Activated naive CD4-positive, alpha-beta T cell treated with anti-CD3 and anti-CD28 coated beads, Interleukin-2, amount 50 U/mL, for 72 hours (primary cell): ENCODE results near the gene ETFB. TPM values are rescaled to one million over a fixed set of nuclear protein-coding genes. Genes with fewer than 3 reads are reported as not detected.
"Not testable (repeated sequence)": the region's sequence is repeated elsewhere in the genome, so short reads cannot be mapped to it uniquely, and the experiment has no call there.

ENCODE experiments used
- ATAC-seq, 2 donors: fragments of 150-1000 bp; cut with Tn5 transposase; 2 replicates each; pipeline ENCODE4 v1.10.0; 2021; ENCODE audit warnings: mild to moderate bottlenecking in 2 of 2, moderate library complexity in 2 of 2
- DNase-seq, 2 donors: peaks; one replicate each; pipeline ENCODE4 v3.0.0; 2021 to 2022; ENCODE audit warnings: low spot score in 2 of 2
- H3K27ac Mint-ChIP-seq, 2 donors: one replicate each; pipeline ENCODE4 v1.8.0; 2022; ENCODE audit warnings: mild to moderate bottlenecking in 2 of 2, mixed read lengths in 2 of 2
- H3K36me3 Mint-ChIP-seq, 2 donors: one replicate each; pipeline ENCODE4 v1.8.0; 2022; ENCODE audit warnings: mixed read lengths in 2 of 2
- H3K9me3 Mint-ChIP-seq, 2 donors: one replicate each; pipeline ENCODE4 v1.8.0; 2022; ENCODE audit warnings: mixed read lengths in 2 of 2
- total RNA-seq, 2 donors: library from RNA; stranded (reverse); gene quantifications; one replicate each; pipeline ENCODE4 v1.2.3, GENCODE V29; 2022

Gene ETFB
- 100 to 1,000 TPM; 147 to 153 TPM for total RNA-seq

GRCh38 chr19:51365965-51366388 lies at the start of gene ETFB:
TSS of gene ETFB (minus strand) at chr19:51366388. CDS start at chr19:51366326, 62 bp downstream.
- peak within 1 kb of the TSS; percentile 99 for H3K27ac Mint-ChIP-seq
- peaks cover 28 to 39% of the 10 kb centered on the region in 2 donors for H3K36me3 Mint-ChIP-seq
- ATAC-seq (no peak), DNase-seq (no peak)
- no peaks in the 10 kb centered on the region for H3K9me3 Mint-ChIP-seq

GRCh38 chr19:51415187-51415586 lies 49.0 kb upstream of the ETFB start:
- ATAC-seq (no peak), DNase-seq (no peak)
- Mint-ChIP-seq H3K27ac (no peak overlapping the region), H3K36me3 (no peaks in the 10 kb centered on the region), H3K9me3 (no peaks in the 10 kb centered on the region)

GRCh38 chr19:51410950-51411748 lies 45.0 kb upstream of the ETFB start:
- ATAC-seq (no peak), DNase-seq (no peak)
- no peak overlapping the region for H3K27ac Mint-ChIP-seq
- H3K9me3 Mint-ChIP-seq = no peaks in the 10 kb centered on the region
- H3K36me3 Mint-ChIP-seq = no peaks in the 10 kb centered on the region

GRCh38 chr19:51407511-51408131 lies 41.4 kb upstream of the ETFB start:
- Mint-ChIP-seq H3K9me3 (peaks cover 4 to 10% of the 10 kb centered on the region in 2 donors), H3K36me3 (peaks cover 13% of the 10 kb centered on the region in 2 donors), H3K27ac (no peak overlapping the region)
- DNase-seq = no peak
- ATAC-seq = peak; percentile 47 to 69

GRCh38 chr19:51402117-51402516 lies 35.9 kb upstream of the ETFB start:
- Mint-ChIP-seq H3K36me3 (peaks cover 23 to 34% of the 10 kb centered on the region in 2 donors), H3K9me3 (peaks cover 14 to 18% of the 10 kb centered on the region in 2 donors), H3K27ac (no peak overlapping the region)
- DNase-seq (no peak), ATAC-seq (no peak)

GRCh38 chr19:51399936-51400335 lies 33.7 kb upstream of the ETFB start:
- not testable (repeated sequence) for DNase-seq, H3K27ac Mint-ChIP-seq, ATAC-seq
- Mint-ChIP-seq H3K36me3 (peaks cover 28 to 37% of the 10 kb centered on the region in 2 donors), H3K9me3 (peaks cover 14 to 18% of the 10 kb centered on the region in 2 donors)

- no peak for ATAC-seq
- Mint-ChIP-seq H3K36me3 (peaks cover 32 to 44% of the 10 kb centered on the region in 2 donors), H3K9me3 (peaks cover 14 to 18% of the 10 kb centered on the region in 2 donors), H3K27ac (no peak overlapping the region)
- no peak for DNase-seq
These were observed 33.0 kb upstream of the ETFB start for GRCh38 chr19:51399231-51399630.

GRCh38 chr19:51398096-51398704 lies 32.0 kb upstream of the ETFB start:
- H3K36me3 Mint-ChIP-seq = peaks cover 24 to 37% of the 10 kb centered on the region in 2 donors
- H3K27ac Mint-ChIP-seq = no peak overlapping the region
- H3K9me3 Mint-ChIP-seq = peaks cover 10 to 12% of the 10 kb centered on the region in 2 donors
- DNase-seq (no peak), ATAC-seq (no peak)

- ATAC-seq, DNase-seq, H3K27ac Mint-ChIP-seq, H3K9me3 Mint-ChIP-seq: not testable (repeated sequence)
- H3K36me3 Mint-ChIP-seq = peaks cover 19 to 29% of the 10 kb centered on the region in 2 donors
These were observed 31.3 kb upstream of the ETFB start for GRCh38 chr19:51397453-51397852.

DNA sequence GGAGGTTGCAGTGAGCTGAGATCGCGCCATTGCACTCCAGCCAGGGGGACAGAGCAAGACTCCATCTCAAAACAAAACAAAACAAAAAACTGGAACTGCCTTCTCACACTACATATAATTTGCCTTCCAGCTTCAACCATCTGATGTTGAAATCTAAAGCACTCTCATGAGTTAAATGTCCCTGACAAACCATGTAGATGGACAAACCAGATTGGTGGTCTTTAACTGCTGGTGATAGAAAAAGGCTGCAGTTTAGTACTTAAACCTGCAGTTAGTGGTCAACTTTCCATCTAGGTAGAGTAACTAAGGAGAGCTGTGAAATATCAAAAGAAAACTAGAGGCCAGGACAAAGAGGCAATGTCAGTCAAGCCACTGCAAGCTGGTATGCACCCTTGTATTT lies 30.0 kb upstream of the ETFB start:
- ATAC-seq (no peak), DNase-seq (no peak)
- Mint-ChIP-seq H3K27ac (peak overlapping the region in 1 of 2 donors; percentile 100), H3K36me3 (peaks cover 9 to 19% of the 10 kb centered on the region in 2 donors), H3K9me3 (no peaks in the 10 kb centered on the region)

GRCh38 chr19:51394050-51394836 lies 28.1 kb upstream of the ETFB start:
- H3K36me3 Mint-ChIP-seq = peaks cover 9 to 10% of the 10 kb centered on the region in 2 donors
- DNase-seq (peak; percentile 96 to 98), ATAC-seq (peak; percentile 85 to 91)
- no peaks in the 10 kb centered on the region for H3K9me3 Mint-ChIP-seq
- H3K27ac Mint-ChIP-seq = peak overlapping the region; percentile 98 to 100

GRCh38 chr19:51392701-51393100 lies 26.5 kb upstream of the ETFB start:
- DNase-seq (no peak), ATAC-seq (no peak)
- Mint-ChIP-seq H3K36me3 (peaks cover 9 to 10% of the 10 kb centered on the region in 2 donors), H3K9me3 (no peaks in the 10 kb centered on the region), H3K27ac (peak overlapping the region in 1 of 2 donors; percentile 58)

GRCh38 chr19:51391073-51391611 lies 25.0 kb upstream of the ETFB start:
- Mint-ChIP-seq H3K36me3 (peaks cover 9 to 10% of the 10 kb centered on the region in 2 donors), H3K27ac (peak overlapping the region; percentile 69 to 70), H3K9me3 (no peaks in the 10 kb centered on the region)
- DNase-seq = no peak
- ATAC-seq = no peak

DNA sequence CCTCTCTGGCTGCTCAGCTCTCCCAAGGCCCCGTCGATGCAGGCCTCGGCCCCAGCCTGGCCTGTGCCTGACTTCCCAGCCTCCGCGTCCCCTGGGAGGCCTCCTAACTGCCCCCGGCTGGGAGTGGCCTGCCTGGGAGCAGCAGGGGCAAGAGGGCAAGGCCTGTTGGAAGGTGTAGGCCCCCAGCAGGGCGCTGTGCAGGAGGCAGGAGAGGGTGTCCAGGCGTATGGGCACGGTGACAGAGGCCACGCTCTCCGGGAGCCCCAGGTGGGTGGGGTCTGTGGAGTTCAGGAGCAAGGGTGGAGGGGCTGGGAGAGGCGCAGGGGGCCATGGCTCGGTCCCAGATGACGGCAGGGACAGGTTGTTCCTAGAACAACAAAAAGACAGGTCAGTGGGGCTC lies 23.0 kb upstream of the ETFB start:
- no peaks in the 10 kb centered on the region for H3K9me3 Mint-ChIP-seq
- ATAC-seq = no peak
- DNase-seq = no peak
- peak overlapping the region in 1 of 2 donors; percentile 71 for H3K27ac Mint-ChIP-seq
- no peaks in the 10 kb centered on the region for H3K36me3 Mint-ChIP-seq

DNA sequence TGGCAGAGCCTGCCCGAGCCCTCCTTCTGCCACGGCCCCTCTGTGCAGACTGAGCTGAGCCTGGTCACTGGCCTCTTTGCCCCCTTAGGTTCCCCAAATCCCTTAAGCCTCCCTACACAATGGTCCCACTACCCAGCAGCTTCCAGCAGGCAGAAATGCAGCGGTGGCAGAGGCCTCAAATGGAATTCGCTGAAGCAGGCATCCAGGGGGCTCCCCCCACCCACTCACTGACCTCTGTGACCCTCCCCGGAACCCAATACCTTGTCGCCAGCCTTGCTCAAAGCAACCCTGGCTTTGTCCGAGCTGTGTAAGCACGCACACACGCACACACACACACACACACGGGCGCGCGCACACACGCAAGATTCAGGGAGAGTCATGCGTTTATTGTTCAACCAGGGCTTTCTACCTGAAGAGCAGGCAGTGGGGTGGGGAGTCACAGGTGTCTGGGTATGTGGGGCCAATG lies 21.8 kb upstream of the ETFB start, which contains the start of gene LIM2:
LIM2 (minus strand) TSS at position 51 of the 466 bp plus-strand sequence. CDS start 531 bp downstream, outside the sequence.
- peak within 1 kb of the TSS; percentile 22 to 71 for H3K27ac Mint-ChIP-seq
- ATAC-seq (no peak), DNase-seq (no peak)
- no peaks in the 10 kb centered on the region for H3K9me3 Mint-ChIP-seq
- no peaks in the 10 kb centered on the region for H3K36me3 Mint-ChIP-seq
